ENCODE results near the gene MVP. TPM values are rescaled to one million over a fixed set of nuclear protein-coding genes. Genes with fewer than 3 reads are reported as not detected.
"Not testable (repeated sequence)": the region's sequence is repeated elsewhere in the genome, so short reads cannot be mapped to it uniquely, and the experiment has no call there.

Gene MVP
- total RNA-seq, 2 donors from 2014 or later = 86.1 to 180 TPM

DNA sequence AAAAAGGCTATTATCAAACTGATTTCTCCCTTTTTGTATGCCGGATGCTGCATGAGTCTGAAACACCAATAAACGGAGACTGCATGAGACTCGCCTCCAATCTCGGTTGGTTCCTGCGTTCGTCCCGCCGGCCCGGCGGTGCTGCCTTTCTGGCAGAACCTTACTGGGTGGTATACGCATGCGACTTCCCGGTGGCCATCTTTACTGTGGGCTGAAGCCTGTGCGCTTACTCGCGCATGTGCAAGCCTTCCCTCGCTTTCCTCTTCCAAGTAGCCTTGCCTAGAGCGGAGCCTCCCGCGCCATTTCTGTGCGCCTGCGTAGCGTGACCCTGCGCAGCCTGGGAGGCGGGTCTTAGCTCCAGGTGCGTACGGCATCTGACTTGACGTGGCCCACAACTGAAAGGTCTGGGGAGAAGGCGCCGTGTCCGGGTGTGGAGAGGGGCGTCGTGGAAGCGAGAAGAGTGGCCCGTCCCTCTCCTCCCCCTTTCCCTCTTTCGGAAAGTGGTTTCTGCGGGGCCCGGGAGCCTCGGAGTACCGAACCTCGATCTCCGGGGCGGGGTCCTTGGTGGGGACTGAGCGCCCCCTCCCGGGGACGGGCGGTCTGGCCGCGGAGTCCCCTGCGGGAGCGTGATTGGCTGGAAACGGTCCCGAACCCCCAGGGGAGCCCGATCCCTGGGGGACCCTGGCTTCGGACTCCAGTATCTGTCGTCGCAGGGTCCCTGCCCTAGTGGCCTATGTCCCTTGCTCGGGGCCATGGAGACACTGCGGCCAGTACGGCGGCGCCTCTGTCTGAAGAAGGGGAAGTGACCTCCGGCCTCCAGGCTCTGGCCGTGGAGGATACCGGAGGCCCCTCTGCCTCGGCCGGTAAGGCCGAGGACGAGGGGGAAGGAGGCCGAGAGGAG is 4.2 kb upstream of the MVP start, which contains the start of gene PAGR1:
Gene PAGR1, plus strand, starts transcription at position 360 of the 901 bp plus-strand sequence. Its CDS starts 374 bp downstream, at position 734.
- peaks cover 56 to 65% of the 10 kb centered on the region in 2 donors for H3K4me1 Mint-ChIP-seq (ENCODE audit: low read depth in 2 of 2)
- no peaks in the 10 kb centered on the region for H3K9me3 Mint-ChIP-seq
- DNase-seq (ENCODE audit: low spot score) (peak; percentile 98), ATAC-seq (peak; percentile 88 to 90)
- peak within 1 kb of the TSS; percentile 84 to 90 for H3K27ac Mint-ChIP-seq
- no peaks in the 10 kb centered on the region for H3K27me3 Mint-ChIP-seq
- peaks cover 7% of the 10 kb centered on the region for H3K36me3 Mint-ChIP-seq
- H3K4me3 Mint-ChIP-seq = peak within 1 kb of the TSS; percentile 89

DNA sequence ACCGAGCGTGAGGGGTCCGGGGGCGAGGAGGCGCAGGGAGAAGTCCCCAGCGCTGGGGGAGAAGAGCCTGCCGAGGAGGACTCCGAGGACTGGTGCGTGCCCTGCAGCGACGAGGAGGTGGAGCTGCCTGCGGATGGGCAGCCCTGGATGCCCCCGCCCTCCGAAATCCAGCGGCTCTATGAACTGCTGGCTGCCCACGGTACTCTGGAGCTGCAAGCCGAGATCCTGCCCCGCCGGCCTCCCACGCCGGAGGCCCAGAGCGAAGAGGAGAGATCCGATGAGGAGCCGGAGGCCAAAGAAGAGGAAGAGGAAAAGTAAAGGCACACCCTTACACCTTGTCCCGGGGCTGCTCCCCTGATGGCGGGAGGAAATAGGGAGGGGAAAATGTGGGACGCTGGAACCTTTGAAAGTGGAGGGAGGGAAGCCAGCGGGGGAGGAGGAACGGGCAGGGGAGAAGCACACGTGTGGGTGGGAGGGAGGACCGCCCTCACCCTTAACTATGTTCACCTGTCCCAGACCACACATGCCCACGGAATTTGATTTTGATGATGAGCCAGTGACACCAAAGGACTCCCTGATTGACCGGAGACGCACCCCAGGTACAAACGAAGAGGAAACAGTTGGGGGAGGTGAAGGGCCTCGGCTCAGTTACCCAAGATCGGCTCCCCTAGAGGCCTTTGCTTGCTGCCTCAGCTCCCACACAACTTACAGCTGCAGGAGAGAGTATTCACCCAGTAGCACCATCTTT is 3.4 kb upstream of the MVP start:
- Mint-ChIP-seq H3K27me3 (no peaks in the 10 kb centered on the region), H3K27ac (peak overlapping the region; percentile 84 to 90), H3K9me3 (no peaks in the 10 kb centered on the region), H3K4me3 (peak overlapping the region; percentile 89), H3K4me1 (ENCODE audit: low read depth in 2 of 2) (peaks cover 55 to 58% of the 10 kb centered on the region in 2 donors), H3K36me3 (peaks cover 7% of the 10 kb centered on the region)
- DNase-seq (ENCODE audit: low spot score) = peak; percentile 72
- peak; percentile 46 for ATAC-seq

DNA sequence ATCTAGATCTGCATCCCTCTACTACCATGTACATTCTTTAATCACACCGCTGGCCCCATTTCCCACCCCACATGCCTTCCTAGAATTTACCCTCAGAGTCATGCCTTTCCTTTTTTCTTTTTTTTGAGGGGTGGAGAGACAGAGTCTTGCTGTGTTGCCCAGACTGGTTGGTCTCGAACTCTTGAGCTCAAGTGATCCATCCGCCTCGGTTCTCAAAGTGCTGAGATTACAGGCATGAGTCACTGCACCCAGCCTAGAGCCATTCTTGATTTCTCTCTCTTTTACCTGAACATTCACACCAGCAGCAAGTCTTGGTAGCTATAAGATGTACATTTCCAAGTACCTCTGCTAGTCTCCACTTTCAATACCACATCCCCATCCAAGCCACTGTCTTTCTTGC is 2.2 kb upstream of the MVP start:
- DNase-seq (ENCODE audit: low spot score) (no peak), ATAC-seq (no peak)
- peak overlapping the region; percentile 96 for H3K4me3 Mint-ChIP-seq
- H3K4me1 Mint-ChIP-seq (ENCODE audit: low read depth in 2 of 2) = peaks cover 55% of the 10 kb centered on the region in 2 donors
- no peaks in the 10 kb centered on the region for H3K27me3 Mint-ChIP-seq
- H3K9me3 Mint-ChIP-seq = no peaks in the 10 kb centered on the region
- H3K36me3 Mint-ChIP-seq = peaks cover 7% of the 10 kb centered on the region
- peak overlapping the region; percentile 78 to 98 for H3K27ac Mint-ChIP-seq

DNA sequence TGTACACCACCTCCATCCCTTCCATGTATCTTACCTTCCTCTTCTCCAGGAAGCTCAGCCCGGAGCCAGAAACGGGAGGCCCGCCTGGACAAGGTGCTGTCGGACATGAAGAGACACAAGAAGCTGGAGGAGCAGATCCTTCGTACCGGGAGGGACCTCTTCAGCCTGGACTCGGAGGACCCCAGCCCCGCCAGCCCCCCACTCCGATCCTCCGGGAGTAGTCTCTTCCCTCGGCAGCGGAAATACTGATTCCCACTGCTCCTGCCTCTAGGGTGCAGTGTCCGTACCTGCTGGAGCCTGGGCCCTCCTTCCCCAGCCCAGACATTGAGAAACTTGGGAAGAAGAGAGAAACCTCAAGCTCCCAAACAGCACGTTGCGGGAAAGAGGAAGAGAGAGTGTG is 756 bp upstream of the MVP start:
- no peak for ATAC-seq
- no peaks in the 10 kb centered on the region for H3K9me3 Mint-ChIP-seq
- H3K4me1 Mint-ChIP-seq (ENCODE audit: low read depth in 2 of 2) = peaks cover 51 to 55% of the 10 kb centered on the region in 2 donors
- peaks cover 7% of the 10 kb centered on the region for H3K36me3 Mint-ChIP-seq
- H3K27ac Mint-ChIP-seq = peak overlapping the region; percentile 94 to 98
- DNase-seq (ENCODE audit: low spot score) = no peak
- H3K27me3 Mint-ChIP-seq = no peaks in the 10 kb centered on the region
- peak overlapping the region; percentile 96 for H3K4me3 Mint-ChIP-seq

DNA sequence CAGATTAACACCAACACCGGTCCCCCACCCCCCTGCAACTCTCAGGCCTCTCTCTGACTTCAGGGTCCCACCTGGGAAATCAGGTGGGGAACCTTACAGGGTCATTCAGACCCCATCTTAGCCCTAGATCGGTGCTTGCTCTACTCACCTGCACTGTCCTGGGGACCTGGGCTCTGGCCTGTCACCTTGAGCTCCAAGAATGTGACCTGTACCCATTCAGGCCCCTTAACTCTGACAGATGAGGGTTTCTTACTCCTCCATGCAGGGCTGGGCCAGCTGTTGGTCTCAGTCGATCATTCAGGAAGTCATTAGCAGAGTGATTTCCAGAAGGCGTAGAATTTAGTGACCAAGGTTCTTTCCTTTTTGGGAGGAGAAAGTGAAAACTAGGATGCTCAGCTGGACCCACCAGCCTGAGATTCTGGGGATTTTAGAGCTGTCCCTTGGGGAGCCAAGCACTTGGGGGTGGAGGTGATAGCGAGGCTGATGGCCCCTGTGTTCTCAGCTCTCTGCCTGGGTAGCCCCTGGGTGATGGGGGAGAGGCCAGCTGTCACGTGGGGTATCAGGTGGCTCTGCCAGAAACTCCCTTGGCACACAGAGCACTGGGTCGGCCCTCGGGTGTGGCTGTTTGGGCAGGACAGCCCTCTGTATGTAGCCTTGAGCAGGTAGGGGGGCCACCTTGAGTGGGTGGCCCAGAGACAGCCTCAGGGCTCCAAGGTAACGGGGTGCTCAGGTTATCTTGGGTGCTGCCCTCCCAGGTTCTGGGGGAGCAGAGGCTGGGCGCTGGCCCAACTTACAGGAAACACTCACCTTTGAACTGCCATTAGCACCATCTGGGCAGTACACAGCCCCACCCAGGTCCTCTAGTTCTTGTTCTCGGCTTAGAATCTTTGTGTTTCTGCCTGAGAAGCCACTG is 724 bp downstream of the MVP start:
- ATAC-seq (peak; percentile 58 to 73), DNase-seq (ENCODE audit: low spot score) (peak; percentile 82)
- peaks cover 7% of the 10 kb centered on the region for H3K36me3 Mint-ChIP-seq
- peak overlapping the region; percentile 96 for H3K4me3 Mint-ChIP-seq
- no peaks in the 10 kb centered on the region for H3K27me3 Mint-ChIP-seq
- peaks cover 46 to 54% of the 10 kb centered on the region in 2 donors for H3K4me1 Mint-ChIP-seq (ENCODE audit: low read depth in 2 of 2)
- no peaks in the 10 kb centered on the region for H3K9me3 Mint-ChIP-seq
- H3K27ac Mint-ChIP-seq = peak overlapping the region; percentile 94 to 98

DNA sequence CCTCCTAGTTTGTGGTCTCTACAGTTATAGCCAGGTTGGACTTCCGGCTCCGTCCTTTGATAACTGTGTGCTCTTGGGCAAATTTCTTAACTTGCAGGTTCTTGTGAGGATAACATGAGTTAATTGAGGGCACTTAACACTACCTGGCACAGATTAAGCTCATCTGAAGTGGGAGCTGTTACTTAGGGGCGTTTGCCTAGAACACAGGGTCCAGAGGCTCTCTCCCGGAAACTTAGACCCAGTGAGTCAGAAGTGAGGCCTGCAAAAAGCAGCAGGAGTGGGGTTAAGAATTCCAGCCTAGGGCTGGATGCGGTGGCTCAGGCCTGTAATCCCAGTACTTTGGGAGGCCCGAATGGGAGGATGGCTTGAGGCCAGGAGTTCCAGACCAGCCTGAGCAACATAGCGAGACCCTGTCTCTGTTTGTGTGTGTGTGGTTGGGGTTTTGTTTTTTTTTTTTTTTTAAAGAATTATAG is 1.4 kb downstream of the MVP start:
- DNase-seq (ENCODE audit: low spot score) (no peak), ATAC-seq (no peak)
- H3K4me1 Mint-ChIP-seq (ENCODE audit: low read depth in 2 of 2) = peaks cover 42 to 53% of the 10 kb centered on the region in 2 donors
- peaks cover 7% of the 10 kb centered on the region for H3K36me3 Mint-ChIP-seq
- H3K9me3 Mint-ChIP-seq = no peaks in the 10 kb centered on the region
- H3K27me3 Mint-ChIP-seq = no peaks in the 10 kb centered on the region
- H3K4me3 Mint-ChIP-seq = peak overlapping the region; percentile 96
- peak overlapping the region; percentile 94 to 98 for H3K27ac Mint-ChIP-seq

DNA sequence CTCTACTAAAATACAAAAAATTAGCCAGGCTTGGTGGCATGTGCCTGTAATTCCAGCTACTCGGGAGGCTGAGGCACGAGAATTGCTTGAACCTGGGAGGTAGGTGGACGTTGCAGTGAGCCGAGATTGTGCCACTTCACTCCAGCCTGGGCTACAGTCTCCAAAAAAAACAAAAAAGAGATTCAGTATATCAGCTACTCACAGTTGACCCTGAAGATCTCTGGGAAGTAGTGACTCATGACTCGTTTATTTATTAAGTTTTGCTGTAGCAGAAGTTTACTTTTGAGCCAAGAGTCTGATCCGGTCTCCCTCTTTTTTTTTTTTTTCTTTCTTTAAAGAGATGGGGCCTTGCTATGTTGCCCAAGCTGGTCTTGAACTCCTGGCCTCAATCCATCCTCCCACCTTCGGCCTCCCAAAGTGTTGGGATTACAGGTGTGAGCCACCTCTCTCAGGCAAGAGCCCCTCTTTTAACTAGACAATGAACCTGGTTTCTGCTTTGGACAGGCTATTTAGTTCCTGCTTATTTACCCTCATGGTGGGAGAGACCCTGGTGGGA is 4.4 kb downstream of the MVP start:
- ATAC-seq (no peak), DNase-seq (ENCODE audit: low spot score) (no peak)
- Mint-ChIP-seq H3K4me1 (ENCODE audit: low read depth in 2 of 2) (peaks cover 28 to 36% of the 10 kb centered on the region in 2 donors), H3K9me3 (no peaks in the 10 kb centered on the region), H3K36me3 (no peaks in the 10 kb centered on the region), H3K27me3 (no peaks in the 10 kb centered on the region), H3K27ac (peak overlapping the region; percentile 59 to 64), H3K4me3 (peak overlapping the region; percentile 58)

DNA sequence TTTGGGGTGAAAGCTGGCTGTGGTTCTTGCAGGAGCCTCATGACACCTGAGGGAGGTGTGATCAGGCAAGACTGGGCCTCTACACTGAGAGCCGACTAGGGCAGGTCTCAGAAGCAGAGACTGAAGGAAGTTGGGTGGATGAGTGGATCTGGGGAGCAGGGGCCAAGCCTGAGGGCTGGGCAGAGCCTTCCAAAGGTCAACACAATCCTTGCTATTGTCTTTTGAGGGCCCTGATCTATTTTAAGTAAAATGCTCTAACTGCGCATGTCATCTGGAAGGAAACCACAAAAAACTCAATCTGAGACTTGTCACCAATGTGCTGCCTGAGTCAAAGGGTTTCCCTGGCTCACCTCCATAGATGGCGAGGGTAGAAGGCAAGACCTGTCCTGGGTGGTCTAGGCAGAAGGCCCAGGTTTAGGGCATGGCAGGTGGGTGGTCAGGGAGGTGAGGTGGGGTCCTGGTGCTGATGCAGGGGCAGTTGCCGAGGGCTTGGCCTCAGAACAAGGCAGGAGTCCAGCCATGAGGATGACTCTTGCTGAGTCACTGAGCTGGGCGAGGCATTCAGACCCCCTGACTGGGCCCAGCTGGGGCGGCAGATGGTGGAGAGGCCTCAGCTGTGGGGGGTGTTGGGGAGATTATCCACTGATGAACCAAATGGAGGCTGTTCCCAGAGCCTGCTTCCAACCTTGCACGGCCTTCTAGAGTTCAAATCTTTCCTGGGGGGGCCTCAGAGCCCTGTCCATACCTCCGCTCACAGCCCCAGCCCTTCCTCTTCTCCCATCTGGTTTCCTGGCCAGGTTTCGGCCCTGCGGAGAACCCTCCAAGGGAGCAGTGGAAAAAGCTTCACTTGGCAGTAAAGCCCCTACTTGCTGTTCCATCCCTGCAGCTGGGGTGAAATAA is 5.1 kb downstream of the MVP start:
- H3K4me3 Mint-ChIP-seq = peak overlapping the region; percentile 58
- H3K27me3 Mint-ChIP-seq = no peaks in the 10 kb centered on the region
- H3K27ac Mint-ChIP-seq = peak overlapping the region; percentile 59 to 64
- peaks cover 25 to 31% of the 10 kb centered on the region in 2 donors for H3K4me1 Mint-ChIP-seq (ENCODE audit: low read depth in 2 of 2)
- H3K9me3 Mint-ChIP-seq = no peaks in the 10 kb centered on the region
- ATAC-seq = peak; percentile 46 to 78
- no peaks in the 10 kb centered on the region for H3K36me3 Mint-ChIP-seq
- DNase-seq (ENCODE audit: low spot score) = no peak

DNA sequence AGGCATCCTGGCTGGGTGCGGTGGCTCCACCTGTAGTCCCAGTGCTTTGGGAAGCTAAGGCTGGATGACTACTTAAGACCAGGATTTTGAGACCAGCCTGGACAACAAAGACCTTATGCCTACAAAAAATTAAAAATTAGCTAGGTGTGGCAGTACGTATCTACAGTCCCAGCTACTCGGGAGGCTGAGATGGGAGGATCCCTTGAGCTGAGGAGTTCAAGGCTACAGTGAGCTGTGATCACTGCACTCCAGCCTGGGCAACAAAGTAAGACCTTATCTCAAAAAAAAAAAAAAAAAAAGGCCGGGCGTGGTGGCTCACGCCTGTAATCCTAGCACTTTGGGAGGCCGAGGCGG is 6.1 kb downstream of the MVP start:
- peaks cover 22 to 23% of the 10 kb centered on the region in 2 donors for H3K4me1 Mint-ChIP-seq (ENCODE audit: low read depth in 2 of 2)

DNA sequence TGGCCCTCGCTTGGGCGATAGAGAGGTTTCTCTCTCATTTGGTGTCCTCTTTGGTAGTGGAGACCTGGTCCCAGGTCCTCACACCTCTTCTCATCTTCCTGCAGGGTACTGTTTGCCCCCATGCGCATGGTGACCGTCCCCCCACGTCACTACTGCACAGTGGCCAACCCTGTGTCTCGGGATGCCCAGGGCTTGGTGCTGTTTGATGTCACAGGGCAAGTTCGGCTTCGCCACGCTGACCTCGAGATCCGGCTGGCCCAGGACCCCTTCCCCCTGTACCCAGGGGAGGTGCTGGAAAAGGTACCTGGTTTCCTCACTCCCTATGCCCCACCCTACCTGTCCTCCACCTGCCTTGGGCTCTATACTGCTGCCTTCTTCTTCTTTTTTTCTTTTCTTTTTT is 10.5 kb downstream of the MVP start:
- no peaks in the 10 kb centered on the region for H3K36me3 Mint-ChIP-seq
- ATAC-seq (no peak), DNase-seq (ENCODE audit: low spot score) (no peak)
- no peaks in the 10 kb centered on the region for H3K9me3 Mint-ChIP-seq
- peaks cover 9 to 18% of the 10 kb centered on the region in 2 donors for H3K4me1 Mint-ChIP-seq (ENCODE audit: low read depth in 2 of 2)
- no peak overlapping the region for H3K4me3 Mint-ChIP-seq
- H3K27me3 Mint-ChIP-seq = no peaks in the 10 kb centered on the region
- no peak overlapping the region for H3K27ac Mint-ChIP-seq

More for the DNA sequence above, 6.1 kb downstream of the MVP start:
- ATAC-seq = no peak
- Mint-ChIP-seq H3K4me3 (no peak overlapping the region), H3K27ac (peak overlapping the region in 1 of 2 donors; percentile 53), H3K9me3 (no peaks in the 10 kb centered on the region), H3K36me3 (no peaks in the 10 kb centered on the region), H3K27me3 (no peaks in the 10 kb centered on the region)
- DNase-seq (ENCODE audit: low spot score) = no peak

DNA sequence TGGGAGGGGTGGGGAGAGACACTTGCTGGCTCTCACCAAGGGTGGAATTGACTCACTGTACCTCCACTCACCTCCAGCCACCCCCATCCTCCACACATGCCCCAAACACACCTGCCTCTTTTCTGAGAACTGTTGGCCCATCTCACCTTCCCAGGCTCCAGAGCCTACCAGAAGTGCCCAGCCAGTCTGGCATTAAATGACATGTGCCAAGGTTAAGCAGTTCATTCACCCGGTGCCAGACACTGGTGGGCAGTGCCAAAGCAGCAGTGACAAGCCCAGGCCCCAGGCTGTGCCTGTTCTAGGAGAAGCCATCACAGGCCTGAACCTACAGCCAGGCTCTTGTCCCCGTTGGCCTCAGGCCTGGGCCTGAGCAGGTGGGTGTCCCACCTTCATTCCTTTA is 11.2 kb downstream of the MVP start:
- ATAC-seq = no peak
- Mint-ChIP-seq H3K27me3 (no peaks in the 10 kb centered on the region), H3K4me3 (no peak overlapping the region), H3K4me1 (ENCODE audit: low read depth in 2 of 2) (peaks cover 9 to 18% of the 10 kb centered on the region in 2 donors), H3K9me3 (no peaks in the 10 kb centered on the region), H3K27ac (no peak overlapping the region), H3K36me3 (no peaks in the 10 kb centered on the region)
- DNase-seq (ENCODE audit: low spot score) = no peak

DNA sequence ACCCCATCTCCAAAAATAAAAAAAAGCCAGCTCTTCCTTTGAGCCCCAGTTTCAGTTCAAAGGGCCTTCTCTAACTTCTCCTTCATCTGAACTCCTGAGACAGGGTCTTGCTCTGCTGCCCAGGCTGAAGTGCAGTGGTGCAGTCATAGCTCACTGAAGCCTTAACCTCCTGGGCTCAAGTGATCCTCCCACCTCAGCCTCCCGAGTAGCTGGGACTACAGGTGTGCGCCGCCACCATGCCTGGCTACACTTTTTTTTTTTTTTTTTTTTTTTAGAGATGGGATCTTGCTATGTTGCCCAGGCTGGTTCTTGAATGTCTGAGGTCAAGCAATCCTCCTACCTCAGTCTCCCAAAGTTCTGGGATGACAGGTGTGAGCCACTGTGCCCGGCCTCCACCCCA is 13.0 kb downstream of the MVP start:
- H3K36me3 Mint-ChIP-seq; H3K27me3 Mint-ChIP-seq; DNase-seq (ENCODE audit: low spot score); H3K27ac Mint-ChIP-seq; H3K9me3 Mint-ChIP-seq; H3K4me3 Mint-ChIP-seq; ATAC-seq: not testable (repeated sequence)
- peaks cover 0 to 12% of the 10 kb centered on the region in 2 donors for H3K4me1 Mint-ChIP-seq (ENCODE audit: low read depth in 2 of 2)

Measured in natural killer cell treated with Interleukin-12 subunit alpha and Interleukin-12 subunit beta and Interleukin-15 and Interleukin-18, amount 100 ng/mL, for 72 hours (primary cell).